HepG2 (cell line): ENCODE measurements around the gene PHACTR1. TPM values are rescaled to one million over a fixed set of nuclear protein-coding genes. Genes with fewer than 3 reads are reported as not detected.

Experiments
- ATAC-seq: fragments of 200-7000 bp; cut with Tn5 transposase; 3 replicates; pipeline ENCODE4 v1.9.1; 2020; ENCODE audit warnings: mild to moderate bottlenecking, moderate library complexity
- BruUV-seq: library from RNA; stranded (reverse); fragments of 400-500 nt; replicated peaks from 2 replicates; lab custom pipeline; 2021; lab: Mats Ljungman, UMichigan
- CTCF ChIA-PET: fragments of 300-600 bp; formaldehyde crosslinking; extraction: SDS; loops from one replicate; lab custom pipeline; 2021; ENCODE audit warnings: low total read pairs, inconsistent platforms, low intra/inter-chr PET ratio; lab: Yijun Ruan, JAX
- POLR2A ChIA-PET: fragments of 350-600 bp; sonication (Branson Sonifier 250); formaldehyde crosslinking; loops from one replicate; lab custom pipeline; 2020; ENCODE audit warnings: antibody characterized with exemption, inconsistent platforms; lab: Yijun Ruan, JAX
- DNase-seq: peaks from one replicate; pipeline ENCODE4 v3.0.0-alpha.2; 2015; ENCODE audit warnings: low spot score
- FAIRE-seq: peaks from 3 replicates; lab custom pipeline; 2011; peaks lifted over from hg19 to GRCh38; lab: Jason Lieb, UNC
- H2AFZ ChIP-seq: one replicate; pipeline ENCODE4 v1.6.1; 2011; ENCODE audit warnings: low read length, inconsistent platforms
- H3K27ac ChIP-seq: fragments of 300-600 bp; 3 replicates; pipeline ENCODE4 v1.8.0; 2011; ENCODE audit warnings: mixed run types, mild to moderate bottlenecking, mixed read lengths, low read length, inconsistent platforms; ENCODE audit not compliant: insufficient read depth; ENCODE audit errors: extremely low read length
- H3K27me3 ChIP-seq, 2 experiments: fragments of 200-600 bp in 1 of 2; 2 replicates in 1 of 2; 3 replicates in 1 of 2; pipeline versions ENCODE4 v1.6.0 to v1.8.0; 2011; ENCODE audit warnings: low read length in 2 of 2, mild to moderate bottlenecking in 2 of 2, moderate library complexity in 2 of 2, inconsistent platforms in 1 of 2; ENCODE audit not compliant: insufficient read depth in 2 of 2, control insufficient read depth in 1 of 2
- H3K36me3 ChIP-seq, 2 experiments: fragments of 200-600 bp in 1 of 2; replicated peaks in 1 of 2; 2 replicates in 1 of 2; 3 replicates in 1 of 2; pipeline versions ENCODE4 v1.5.1 to v1.8.0; 2011; ENCODE audit warnings: low read length in 2 of 2, inconsistent platforms in 1 of 2; ENCODE audit not compliant: insufficient read depth in 2 of 2, control insufficient read depth in 1 of 2
- H3K4me1 ChIP-seq: 2 replicates; pipeline ENCODE4 v1.5.1; 2012; ENCODE audit warnings: low read length, inconsistent platforms; ENCODE audit not compliant: insufficient read depth
- H3K4me2 ChIP-seq: 2 replicates; pipeline ENCODE4 v1.6.0; 2011; ENCODE audit warnings: low read depth, low read length, inconsistent platforms
- H3K4me3 ChIP-seq, 3 experiments: fragments of 200-600 bp in 1 of 3; sonication (generic), shearing (Covaris generic) in 1 of 3; replicated peaks in 1 of 3; 2 replicates each; pipeline ENCODE4 v1.5.1; 2011 to 2016; ENCODE audit warnings: low read length in 3 of 3, inconsistent platforms in 2 of 3, low read depth in 2 of 3, mild to moderate bottlenecking in 2 of 3, control low read depth in 1 of 3, mixed read lengths in 1 of 3; ENCODE audit not compliant: insufficient read depth in 1 of 3
- H3K79me2 ChIP-seq: one replicate; pipeline ENCODE4 v1.6.1; 2011; ENCODE audit warnings: low read length, inconsistent platforms; ENCODE audit not compliant: insufficient read depth
- H3K9ac ChIP-seq: 2 replicates; pipeline ENCODE4 v1.6.0; 2011; ENCODE audit warnings: mild to moderate bottlenecking, low read depth, low read length, inconsistent platforms; ENCODE audit not compliant: insufficient read depth
- H3K9me3 ChIP-seq: 2 replicates; pipeline ENCODE4 v1.5.1; 2012; ENCODE audit warnings: mild to moderate bottlenecking, low read length
- H4K20me1 ChIP-seq: 2 replicates; pipeline ENCODE4 v1.6.0; 2011; ENCODE audit warnings: inconsistent platforms, mild to moderate bottlenecking, low read length, moderate library complexity; ENCODE audit not compliant: insufficient read depth
- RERE ChIP-seq: IDR thresholded peaks from 2 replicates; pipeline ENCODE4 v1.6.1; 2016; ENCODE audit warnings: low read depth, missing genetic modification reagents, missing compliant biosample characterization
- RXRA ChIP-seq: sonication (generic); formaldehyde crosslinking; IDR thresholded peaks from 2 replicates; pipeline ENCODE4 v1.5.1; 2020; ENCODE audit warnings: missing genetic modification reagents
- ZNF776 ChIP-seq: sonication (generic); formaldehyde crosslinking; IDR thresholded peaks from 2 replicates; pipeline ENCODE4 v1.4.0; 2020; ENCODE audit warnings: mild to moderate bottlenecking, missing genetic modification reagents
- ZNF878 ChIP-seq: sonication (generic); formaldehyde crosslinking; IDR thresholded peaks from 2 replicates; pipeline ENCODE4 v1.8.1; 2023; ENCODE audit warnings: mild to moderate bottlenecking, missing genetic modification reagents, moderate library complexity
- WGBS: methylation state at CpG from one replicate; pipeline ENCODE4 v1.1.6; 2017; ENCODE audit warnings: low lambda C conversion rate; 5-methylcytosine and 5-hydroxymethylcytosine counted together
- in situ Hi-C: cut with HindIII; loops from 2 replicates; pipeline ENCODE4 v1.10.0; 2017; ENCODE audit warnings: low pct_unique_long_range_greater_than_20kb; ENCODE audit not compliant: extremely low pct_ligation_motif_present
- intact Hi-C: fragments of 100-400 bp; cut with micrococcal nuclease; formaldehyde crosslinking; loops from one replicate; pipeline ENCODE4 v1.10.0; 2022; ENCODE audit not compliant: unreplicated experiment
- polyA plus RNA-seq, 8 experiments: library from polyadenylated mRNA; depleted of rRNA in 3 of 8; stranded (reverse) in 7 of 8; unstranded in 1 of 8; fragments of >200 nt; fragmentation: Illumina TruSeq in 4 of 8; extraction: Trizol in 4 of 8; gene quantifications; 2 replicates each; pipeline versions ENCODE4 v1.2.1 to v1.2.3, GENCODE V29; 2011 to 2016; ENCODE audit warnings: low read depth in 4 of 8, missing spikeins in 1 of 8, mixed read lengths in 1 of 8; ENCODE audit not compliant: insufficient read depth in 1 of 8
- total RNA-seq, 5 experiments: library from RNA; depleted of rRNA; stranded (reverse); fragments of >200 nt; fragmentation: Illumina TruSeq; extraction: Trizol; gene quantifications; 2 replicates each; pipeline ENCODE4 v1.2.3, GENCODE V29; 2016; ENCODE audit warnings: low read depth in 1 of 5
- TF ChIP-seq, protein P1 (sequence below): sonication (generic); formaldehyde crosslinking; conservative IDR thresholded peaks from 2 replicates; pipeline ENCODE4 v1.4.0; 2020; ENCODE audit warnings: missing genetic modification reagents

The PHACTR1 gene
- total and polyA plus RNA-seq, 2 of the 13 experiments (the other 11 are each of a cell fraction or from before 2014, with no cell fraction given): 0.09 TPM; not detected in 1

- H3K4me1 ChIP-seq: no peaks in the 10 kb centered on the region
- H3K27ac ChIP-seq: no peak overlapping the region
- ChIA-PET CTCF (no interaction called here), POLR2A (no interaction called here)
- TF ChIP-seq ZNF776 (CRISPR knock-in tag): no peak
- no peak for TF ChIP-seq ZNF878 (CRISPR knock-in tag)
- no peak for TF ChIP-seq RERE (CRISPR knock-in tag)
- TF ChIP-seq RXRA: no peak
- TF ChIP-seq, protein P1, sequence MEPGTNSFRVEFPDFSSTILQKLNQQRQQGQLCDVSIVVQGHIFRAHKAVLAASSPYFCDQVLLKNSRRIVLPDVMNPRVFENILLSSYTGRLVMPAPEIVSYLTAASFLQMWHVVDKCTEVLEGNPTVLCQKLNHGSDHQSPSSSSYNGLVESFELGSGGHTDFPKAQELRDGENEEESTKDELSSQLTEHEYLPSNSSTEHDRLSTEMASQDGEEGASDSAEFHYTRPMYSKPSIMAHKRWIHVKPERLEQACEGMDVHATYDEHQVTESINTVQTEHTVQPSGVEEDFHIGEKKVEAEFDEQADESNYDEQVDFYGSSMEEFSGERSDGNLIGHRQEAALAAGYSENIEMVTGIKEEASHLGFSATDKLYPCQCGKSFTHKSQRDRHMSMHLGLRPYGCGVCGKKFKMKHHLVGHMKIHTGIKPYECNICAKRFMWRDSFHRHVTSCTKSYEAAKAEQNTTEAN (CRISPR knock-in tag): no peak
- H3K4me2 ChIP-seq: no peak overlapping the region
- no peaks in the 10 kb centered on the region; a peak in 1 of 5 replicates for H3K27me3 ChIP-seq
- no peak for DNase-seq
- no peak for FAIRE-seq
- H2AFZ ChIP-seq: no peak overlapping the region
- ATAC-seq: no peak
- H3K9ac ChIP-seq: no peak overlapping the region
- no peaks in the 10 kb centered on the region for H3K79me2 ChIP-seq
- in situ Hi-C loops: no loop called here
- H4K20me1 ChIP-seq: no peaks in the 10 kb centered on the region
- H3K9me3 ChIP-seq: no peaks in the 10 kb centered on the region
- H3K4me3 ChIP-seq: no peak overlapping the region
- no TSS peak for BruUV-seq
- WGBS: 2% methylated on average over 1 of the region's 1 CpG
- intact Hi-C loops: no loop called here
- H3K36me3 ChIP-seq: no peaks in the 10 kb centered on the region
Observed at GRCh38 chr6:13147376-13147775, 430.8 kb downstream of the PHACTR1 start.
